PC-3 (cell line): ENCODE results near the gene RAD21L1. TPM values are rescaled to one million over a fixed set of nuclear protein-coding genes. Genes with fewer than 3 reads are reported as not detected.

ENCODE experiments used
- ATAC-seq: fragments of 200-7000 bp; cut with Tn5 transposase; 2 replicates; pipeline ENCODE4 v1.9.1; 2020; ENCODE audit warnings: mild to moderate bottlenecking, moderate library complexity
- BruUV-seq: library from RNA; stranded (reverse); fragments of 400-500 nt; replicated peaks from 2 replicates; lab custom pipeline; 2021; lab: Mats Ljungman, UMichigan
- CTCF ChIA-PET: fragments of 300-600 bp; sonication (Branson Sonifier 250); formaldehyde crosslinking; loops from one replicate; lab custom pipeline; 2022; ENCODE audit warnings: antibody characterized with exemption; lab: Charles Lee
- POLR2A ChIA-PET: fragments of 300-600 bp; sonication (Branson Sonifier 250); formaldehyde crosslinking; loops from one replicate; lab custom pipeline; 2022; ENCODE audit warnings: antibody characterized with exemption; ENCODE audit not compliant: unreplicated experiment; lab: Charles Lee
- DNase-seq: peaks from one replicate; pipeline ENCODE4 v3.0.0-alpha.2; 2015
- H2AFZ ChIP-seq: fragments of 300-600 bp; sonication (generic); 2 replicates; pipeline ENCODE4 v1.6.0; 2016; ENCODE audit warnings: antibody characterized with exemption, low read length
- H3F3A ChIP-seq: fragments of 300-600 bp; sonication (generic); one replicate; pipeline ENCODE4 v1.6.0; 2017; ENCODE audit warnings: antibody characterized with exemption, low read length, control low read depth, mild to moderate bottlenecking; ENCODE audit not compliant: unreplicated experiment
- H3K27ac ChIP-seq: fragments of 300-600 bp; sonication (generic); 2 replicates; pipeline ENCODE4 v1.5.1; 2016; ENCODE audit warnings: mild to moderate bottlenecking, low read length
- H3K27me3 ChIP-seq: fragments of 300-600 bp; sonication (generic); 2 replicates; pipeline ENCODE4 v1.6.1; 2016; ENCODE audit warnings: low read length, mixed read lengths
- H3K36me3 ChIP-seq: fragments of 300-600 bp; sonication (generic); 2 replicates; pipeline ENCODE4 v1.6.1; 2016; ENCODE audit warnings: low read depth, mixed run types, low read length, mixed read lengths
- H3K4me1 ChIP-seq: fragments of 300-600 bp; sonication (generic); 2 replicates; pipeline ENCODE4 v1.5.1; 2016; ENCODE audit warnings: low read length; ENCODE audit not compliant: insufficient read depth
- H3K4me2 ChIP-seq: fragments of 300-600 bp; sonication (generic); 2 replicates; pipeline ENCODE4 v1.6.0; 2016; ENCODE audit warnings: low read length
- H3K4me3 ChIP-seq: fragments of 300-600 bp; sonication (generic); 2 replicates; pipeline ENCODE4 v1.5.1; 2016; ENCODE audit warnings: mild to moderate bottlenecking, low read length, mixed read lengths
- H3K79me2 ChIP-seq: fragments of 300-600 bp; sonication (generic); 2 replicates; pipeline ENCODE4 v1.6.1; 2017; ENCODE audit warnings: low read length, mixed read lengths
- H3K9ac ChIP-seq: fragments of 300-600 bp; sonication (generic); 2 replicates; pipeline ENCODE4 v1.6.0; 2016; ENCODE audit warnings: mild to moderate bottlenecking, low read length
- H3K9me2 ChIP-seq: fragments of 300-600 bp; sonication (generic); replicated peaks from 2 replicates; pipeline ENCODE4 v1.6.1; 2016; ENCODE audit warnings: mixed run types, low read length, mixed read lengths
- H3K9me3 ChIP-seq: fragments of 300-600 bp; sonication (generic); 2 replicates; pipeline ENCODE4 v1.6.1; 2016; ENCODE audit warnings: low read length, mixed read lengths
- H4K20me1 ChIP-seq: fragments of 300-600 bp; sonication (generic); 2 replicates; pipeline ENCODE4 v1.6.1; 2016; ENCODE audit warnings: low read length, mixed read lengths
- EZH2 ChIP-seq: fragments of 300-600 bp; sonication (generic); IDR thresholded peaks from one replicate; pipeline ENCODE4 v1.6.1; 2017; ENCODE audit warnings: antibody characterized with exemption, mild to moderate bottlenecking, low read length; ENCODE audit not compliant: unreplicated experiment
- EZH2phosphoT487 ChIP-seq: fragments of 300-600 bp; sonication (generic); IDR thresholded peaks from 2 replicates; pipeline ENCODE4 v1.6.1; 2018; ENCODE audit warnings: mild to moderate bottlenecking, antibody characterized with exemption, low read length, borderline replicate concordance
- intact Hi-C: fragments of 100-400 bp; cut with micrococcal nuclease; formaldehyde crosslinking; loops from 2 replicates; pipeline ENCODE4 v1.9.0; 2023
- total RNA-seq: library from RNA; depleted of rRNA; stranded (reverse); fragments of >200 nt; gene quantifications from 2 replicates; pipeline ENCODE4 v1.2.3, GENCODE V29; 2014
- TF ChIP-seq, protein P1 (sequence below): fragments of 300-600 bp; sonication (generic); conservative IDR thresholded peaks from 2 replicates; pipeline ENCODE4 v1.5.1; 2017; ENCODE audit warnings: antibody characterized with exemption, low read depth, mild to moderate bottlenecking, low read length

The RAD21L1 gene
- total RNA-seq, 1 experiment from 2014 or later: 0.11 TPM

DNA sequence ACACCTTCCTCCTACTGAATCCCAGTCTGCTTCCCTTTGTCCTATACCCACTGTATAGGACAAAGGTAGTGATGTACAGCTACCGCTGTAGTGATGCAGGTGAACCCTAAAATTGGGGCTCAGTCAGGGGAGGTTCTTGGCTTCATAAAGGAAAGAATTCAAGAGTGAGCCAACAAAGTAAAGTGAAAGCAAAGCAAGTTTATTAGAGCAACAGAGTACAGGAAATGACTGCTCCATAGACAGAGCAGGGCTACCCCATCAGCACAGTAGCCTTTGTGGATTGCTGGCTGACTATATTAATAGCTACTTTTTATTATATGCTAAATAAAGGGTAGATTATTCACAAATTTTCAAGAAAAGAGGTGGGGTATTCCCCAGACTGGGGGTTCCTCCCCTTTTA is 25.9 kb upstream of the RAD21L1 start:
- Histone ChIP-seq H3K4me3 (no peak overlapping the region), H3K4me1 (peaks cover 5% of the 10 kb centered on the region; the same call in 1 of the 2 replicates), H3K36me3 (no peaks in the 10 kb centered on the region), H3K27ac (no peak overlapping the region), H2AFZ (no peak overlapping the region), H3K79me2 (no peaks in the 10 kb centered on the region), H3K9ac (no peak overlapping the region), H3F3A (no peaks in the 10 kb centered on the region), H4K20me1 (no peaks in the 10 kb centered on the region), H3K9me3 (no peaks in the 10 kb centered on the region), H3K9me2 (no peaks in the 10 kb centered on the region), H3K4me2 (no peak overlapping the region), H3K27me3 (0 out of 2 replicates have a peak, but pooled peaks cover 10% of the 10 kb centered on the region)
- ChIA-PET POLR2A (no interaction called here), CTCF (no interaction called here)
- TF ChIP-seq, protein P1, sequence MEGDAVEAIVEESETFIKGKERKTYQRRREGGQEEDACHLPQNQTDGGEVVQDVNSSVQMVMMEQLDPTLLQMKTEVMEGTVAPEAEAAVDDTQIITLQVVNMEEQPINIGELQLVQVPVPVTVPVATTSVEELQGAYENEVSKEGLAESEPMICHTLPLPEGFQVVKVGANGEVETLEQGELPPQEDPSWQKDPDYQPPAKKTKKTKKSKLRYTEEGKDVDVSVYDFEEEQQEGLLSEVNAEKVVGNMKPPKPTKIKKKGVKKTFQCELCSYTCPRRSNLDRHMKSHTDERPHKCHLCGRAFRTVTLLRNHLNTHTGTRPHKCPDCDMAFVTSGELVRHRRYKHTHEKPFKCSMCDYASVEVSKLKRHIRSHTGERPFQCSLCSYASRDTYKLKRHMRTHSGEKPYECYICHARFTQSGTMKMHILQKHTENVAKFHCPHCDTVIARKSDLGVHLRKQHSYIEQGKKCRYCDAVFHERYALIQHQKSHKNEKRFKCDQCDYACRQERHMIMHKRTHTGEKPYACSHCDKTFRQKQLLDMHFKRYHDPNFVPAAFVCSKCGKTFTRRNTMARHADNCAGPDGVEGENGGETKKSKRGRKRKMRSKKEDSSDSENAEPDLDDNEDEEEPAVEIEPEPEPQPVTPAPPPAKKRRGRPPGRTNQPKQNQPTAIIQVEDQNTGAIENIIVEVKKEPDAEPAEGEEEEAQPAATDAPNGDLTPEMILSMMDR: no peak
- TF ChIP-seq EZH2phosphoT487 (no peak), EZH2 (no peak)
- BruUV-seq: no TSS peak
- ATAC-seq (no peak), DNase-seq (no peak)
- intact Hi-C loops: no loop called here

DNA sequence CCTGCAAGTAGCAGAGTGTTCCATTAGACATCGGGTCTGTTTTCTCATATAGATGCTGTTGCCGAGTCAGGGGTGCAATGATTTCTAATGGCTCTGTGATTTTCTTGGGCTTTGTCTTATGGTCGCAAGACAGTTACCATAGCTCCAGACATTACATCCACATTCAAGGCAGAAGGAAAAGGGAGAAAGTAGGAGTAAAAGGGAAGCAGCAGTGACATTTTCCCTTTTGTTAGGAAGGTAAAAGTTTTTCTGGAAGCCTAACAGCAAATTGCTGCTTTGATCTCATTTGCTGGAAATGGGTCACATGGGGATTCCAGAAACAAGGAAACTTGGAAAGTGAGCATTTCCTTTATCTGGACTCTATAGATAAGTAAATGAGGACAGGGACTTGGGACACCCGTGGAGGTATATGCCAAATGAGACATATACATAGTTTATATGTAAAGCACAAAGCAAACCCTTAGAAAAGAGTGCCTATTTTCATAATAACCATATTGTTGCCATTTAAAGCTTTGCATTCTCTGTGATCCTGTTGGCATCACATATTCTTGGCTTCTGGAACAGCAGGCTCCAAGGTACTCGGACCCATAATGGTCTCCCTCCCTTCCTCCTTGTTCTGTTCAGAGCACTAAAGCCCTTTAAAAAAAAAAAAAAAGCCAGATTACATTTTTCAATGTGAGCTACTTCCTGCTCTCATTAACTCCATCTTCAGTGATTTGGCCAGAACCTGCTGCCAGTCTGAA is 22.9 kb upstream of the RAD21L1 start, which contains the start of gene C20orf202:
TSS of gene C20orf202 (plus strand) at position 693 of the 743 bp plus-strand sequence. CDS start 132 bp downstream, outside the sequence.
- Histone ChIP-seq H3K27me3 (no peaks in the 10 kb centered on the region), H3F3A (no peaks in the 10 kb centered on the region), H3K4me2 (no peak within 1 kb of the TSS), H3K9ac (no peak within 1 kb of the TSS), H4K20me1 (no peaks in the 10 kb centered on the region), H3K9me2 (no peaks in the 10 kb centered on the region), H3K9me3 (no peaks in the 10 kb centered on the region), H3K4me3 (no peak within 1 kb of the TSS), H2AFZ (no peak within 1 kb of the TSS), H3K79me2 (no peaks in the 10 kb centered on the region), H3K4me1 (peaks cover 5% of the 10 kb centered on the region; the same call in 1 of the 2 replicates), H3K36me3 (no peaks in the 10 kb centered on the region), H3K27ac (no peak within 1 kb of the TSS)
- ChIA-PET CTCF (interaction anchor here (0.6 kb wide), 2 partner anchors 15 to 264 kb away, joined by 3 to 4 read pairs; partner anchors contain the start of gene NSFL1C), POLR2A (interaction anchor here (0.5 to 0.6 kb wide), 3 partner anchors 11 to 1707 kb away, joined by 3 to 18 read pairs (median 5); no protein-coding TSS in a partner anchor)
- intact Hi-C loops: no loop called here
- no peak for DNase-seq
- no TSS peak for BruUV-seq
- TF ChIP-seq, protein P1: no peak
- no peak for TF ChIP-seq EZH2
- no peak for TF ChIP-seq EZH2phosphoT487
- ATAC-seq: no peak

DNA sequence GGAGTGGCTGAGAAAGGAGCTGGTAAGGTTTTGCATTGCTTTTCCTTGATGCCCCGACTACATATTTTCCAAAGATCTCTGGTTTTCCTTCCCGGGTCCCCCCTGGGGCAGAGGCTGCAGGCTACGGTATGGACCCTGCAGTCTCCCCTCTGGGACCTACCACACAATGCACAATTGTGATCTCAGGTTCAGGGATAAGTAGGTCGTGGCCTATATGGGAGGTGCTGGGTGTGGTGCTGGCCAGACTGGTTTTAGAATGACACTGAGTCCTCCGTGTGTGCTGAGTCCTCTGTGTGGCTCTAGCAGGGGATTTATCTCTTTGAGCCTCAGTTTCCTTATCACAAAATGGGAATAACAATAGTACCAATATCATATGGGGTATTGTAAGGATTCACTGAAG is 22.2 kb upstream of the RAD21L1 start:
- no peaks in the 10 kb centered on the region for H3K79me2 ChIP-seq
- H3K9ac ChIP-seq: no peak overlapping the region
- H3K4me2 ChIP-seq: no peak overlapping the region
- ATAC-seq: no peak
- H3K4me3 ChIP-seq: no peak overlapping the region
- H3K9me3 ChIP-seq: no peaks in the 10 kb centered on the region
- no peaks in the 10 kb centered on the region for H3K27me3 ChIP-seq
- no peak overlapping the region for H2AFZ ChIP-seq
- H3K27ac ChIP-seq: no peak overlapping the region
- no TSS peak for BruUV-seq
- TF ChIP-seq EZH2: no peak
- TF ChIP-seq, protein P1: no peak
- no peak for TF ChIP-seq EZH2phosphoT487
- no peaks in the 10 kb centered on the region for H3F3A ChIP-seq
- intact Hi-C loops: no loop called here
- peaks cover 5% of the 10 kb centered on the region; the same call in 1 of the 2 replicates for H3K4me1 ChIP-seq
- H3K9me2 ChIP-seq: no peaks in the 10 kb centered on the region
- H3K36me3 ChIP-seq: no peaks in the 10 kb centered on the region
- ChIA-PET CTCF (interaction anchor here (0.6 kb wide), 2 partner anchors 14 to 263 kb away, joined by 3 to 4 read pairs; partner anchors contain the start of gene NSFL1C), POLR2A (interaction anchor here (0.6 kb wide), 3 partner anchors 23 to 1707 kb away, joined by 4 to 18 read pairs (median 5); no protein-coding TSS in a partner anchor)
- H4K20me1 ChIP-seq: no peaks in the 10 kb centered on the region
- DNase-seq: no peak
